HG02763 (cell line): ENCODE measurements around the gene PIGB.
"Not testable (repeated sequence)": the region's sequence is repeated elsewhere in the genome, so short reads cannot be mapped to it uniquely, and the experiment has no call there.

ENCODE experiments used
- ATAC-seq: cut with Tn5 transposase; IDR thresholded peaks from one replicate; pipeline ENCODE4 v1.9.1; 2021; ENCODE audit warnings: mild to moderate bottlenecking, moderate library complexity; ENCODE audit not compliant: unreplicated experiment

Gene PIGB

GRCh38 chr15:55297315-55297714 is 21.7 kb upstream of the PIGB start:
- ATAC-seq = no peak

GRCh38 chr15:55302801-55303200 is 16.2 kb upstream of the PIGB start:
- ATAC-seq = not testable (repeated sequence)

- peak; percentile 37 for ATAC-seq
These were observed 665 bp downstream of the PIGB start for GRCh38 chr15:55319537-55320237.

- no peak for ATAC-seq
These were observed 1.2 kb downstream of the PIGB start for GRCh38 chr15:55320238-55320550.

- ATAC-seq = no peak
These were observed 1.9 kb downstream of the PIGB start for GRCh38 chr15:55320963-55321362.

- no peak for ATAC-seq
These were observed 3.4 kb downstream of the PIGB start for GRCh38 chr15:55322467-55322866.

GRCh38 chr15:55327387-55327786 is 8.4 kb downstream of the PIGB start:
- no peak for ATAC-seq

GRCh38 chr15:55334371-55334770 is 15.3 kb downstream of the PIGB start:
- no peak for ATAC-seq

GRCh38 chr15:55334997-55335396 is 16.0 kb downstream of the PIGB start:
- no peak for ATAC-seq

GRCh38 chr15:55337160-55337559 is 18.1 kb downstream of the PIGB start:
- no peak for ATAC-seq

- ATAC-seq = no peak
These were observed 24.1 kb downstream of the PIGB start for GRCh38 chr15:55343168-55343567.

GRCh38 chr15:55344206-55344605 is 25.2 kb downstream of the PIGB start:
- ATAC-seq = no peak

- no peak for ATAC-seq
These were observed 29.3 kb downstream of the PIGB start for GRCh38 chr15:55348281-55348778.

- no peak for ATAC-seq
These were observed 30.3 kb downstream of the PIGB start for GRCh38 chr15:55349282-55349681.

GRCh38 chr15:55353025-55353424 is 34.0 kb downstream of the PIGB start:
- ATAC-seq = no peak

GRCh38 chr15:55356985-55357585 is 38.1 kb downstream of the PIGB start:
- ATAC-seq = no peak

- ATAC-seq = no peak
These were observed 38.8 kb downstream of the PIGB start for GRCh38 chr15:55357774-55358173.

- ATAC-seq = no peak
These were observed 39.4 kb downstream of the PIGB start for GRCh38 chr15:55358471-55358870.

GRCh38 chr15:55360256-55360655 is 41.2 kb downstream of the PIGB start:
- ATAC-seq = no peak

- ATAC-seq = no peak
These were observed 42.0 kb downstream of the PIGB start for GRCh38 chr15:55361048-55361447.

GRCh38 chr15:55362641-55363040 is 43.6 kb downstream of the PIGB start:
- ATAC-seq = no peak

- ATAC-seq = no peak
These were observed 48.0 kb downstream of the PIGB start for GRCh38 chr15:55366981-55367380.
